HEK293 (cell line): ENCODE measurements around the gene SPATA21.

Experiments
- CTCF ChIA-PET: fragments of 350-600 bp; formaldehyde crosslinking; extraction: SDS; loops from one replicate; lab custom pipeline; 2021; ENCODE audit warnings: antibody characterized with exemption; lab: Yijun Ruan, JAX
- POLR2A ChIA-PET: fragments of 300-600 bp; formaldehyde crosslinking; extraction: SDS; loops from one replicate; lab custom pipeline; 2020; ENCODE audit warnings: antibody characterized with exemption, inconsistent platforms; lab: Yijun Ruan, JAX
- H3K27ac ChIP-seq: fragments of 200-500 bp; sonication (Bioruptor generic); 2 replicates; pipeline ENCODE4 v1.5.1; 2014; ENCODE audit warnings: low read depth, low read length, control low read depth, inconsistent platforms; ENCODE audit errors: extremely low read depth
- H3K36me3 ChIP-seq, 2 experiments: fragments of 200-500 bp in 1 of 2; sonication (Bioruptor generic) in 1 of 2; 1 replicate in 1 of 2; 2 replicates in 1 of 2; pipeline ENCODE4 v1.5.1; 2014 to 2017; ENCODE audit warnings: inconsistent platforms in 2 of 2, low read length in 2 of 2; ENCODE audit not compliant: control insufficient read depth in 2 of 2, insufficient read depth in 1 of 2
- H3K4me1 ChIP-seq: fragments of 200-500 bp; sonication (Bioruptor generic); 2 replicates; pipeline ENCODE4 v1.5.1; 2014; ENCODE audit warnings: mild to moderate bottlenecking, low read length, inconsistent platforms; ENCODE audit not compliant: control insufficient read depth, insufficient read depth
- H3K4me3 ChIP-seq: 2 replicates; pipeline ENCODE4 v1.5.1; 2011; ENCODE audit warnings: low read depth, mild to moderate bottlenecking, control low read depth, low read length, moderate library complexity
- H3K9me3 ChIP-seq: fragments of 200-500 bp; sonication (Bioruptor generic); 2 replicates; pipeline ENCODE4 v1.5.1; 2014; ENCODE audit warnings: low read depth, low read length, inconsistent platforms; ENCODE audit not compliant: control insufficient read depth, insufficient read depth
- KLF16 ChIP-seq: fragments of 450-650 bp; formaldehyde crosslinking; IDR thresholded peaks from 2 replicates; pipeline ENCODE4 v1.5.1; 2017; ENCODE audit warnings: missing biosample characterization, missing genetic modification characterization
- MYNN ChIP-seq: fragments of 450-650 bp; formaldehyde crosslinking; IDR thresholded peaks from 2 replicates; pipeline ENCODE4 v1.5.1; 2016; ENCODE audit warnings: missing biosample characterization, missing genetic modification characterization, borderline replicate concordance
- SP7 ChIP-seq: fragments of 450-650 bp; formaldehyde crosslinking; IDR thresholded peaks from 2 replicates; pipeline ENCODE4 v1.5.1; 2016; ENCODE audit warnings: missing biosample characterization, missing genetic modification characterization
- ZBTB21 ChIP-seq: fragments of 450-650 bp; formaldehyde crosslinking; IDR thresholded peaks from 2 replicates; pipeline ENCODE4 v1.5.1; 2017; ENCODE audit warnings: missing biosample characterization, missing genetic modification characterization
- ZBTB48 ChIP-seq: fragments of 450-650 bp; formaldehyde crosslinking; IDR thresholded peaks from 2 replicates; pipeline ENCODE4 v1.5.1; 2016; ENCODE audit warnings: missing biosample characterization, missing genetic modification characterization
- ZBTB7A ChIP-seq: fragments of 450-650 bp; formaldehyde crosslinking; IDR thresholded peaks from 2 replicates; pipeline ENCODE4 v1.5.1; 2016; ENCODE audit warnings: low read depth, missing biosample characterization, missing genetic modification characterization
- ZFP69B ChIP-seq: fragments of 450-650 bp; formaldehyde crosslinking; IDR thresholded peaks from 2 replicates; pipeline ENCODE4 v1.5.1; 2016; ENCODE audit warnings: missing biosample characterization, missing genetic modification characterization
- ZNF311 ChIP-seq: fragments of 450-650 bp; formaldehyde crosslinking; IDR thresholded peaks from 2 replicates; pipeline ENCODE4 v1.5.1; 2017; ENCODE audit warnings: missing biosample characterization, missing genetic modification characterization, borderline replicate concordance
- ZNF335 ChIP-seq: fragments of 450-650 bp; formaldehyde crosslinking; conservative IDR thresholded peaks from 2 replicates; pipeline ENCODE4 v1.5.1; 2016; ENCODE audit warnings: missing biosample characterization, missing genetic modification characterization
- ZNF341 ChIP-seq: fragments of 450-650 bp; formaldehyde crosslinking; IDR thresholded peaks from 2 replicates; pipeline ENCODE4; 2016; ENCODE audit warnings: low read depth, missing biosample characterization, missing genetic modification characterization
- ZNF555 ChIP-seq: fragments of 450-650 bp; formaldehyde crosslinking; conservative IDR thresholded peaks from 2 replicates; pipeline ENCODE4 v1.5.1; 2017; ENCODE audit warnings: missing biosample characterization, mild to moderate bottlenecking, missing genetic modification characterization, inconsistent platforms
- ZNF629 ChIP-seq: fragments of 450-650 bp; formaldehyde crosslinking; IDR thresholded peaks from 2 replicates; pipeline ENCODE4 v1.5.1; 2017; ENCODE audit warnings: missing biosample characterization, missing genetic modification characterization
- ZNF677 ChIP-seq: fragments of 450-650 bp; IDR thresholded peaks from 2 replicates; pipeline ENCODE4 v1.5.0; 2018; ENCODE audit warnings: missing biosample characterization, mild to moderate bottlenecking, missing genetic modification characterization, moderate library complexity
- ZNF76 ChIP-seq: fragments of 450-650 bp; formaldehyde crosslinking; IDR thresholded peaks from 2 replicates; pipeline ENCODE4; 2016; ENCODE audit warnings: low read depth, missing biosample characterization, missing genetic modification characterization, borderline replicate concordance
- TF ChIP-seq, protein P1 (sequence below): fragments of 450-650 bp; formaldehyde crosslinking; IDR thresholded peaks from 2 replicates; pipeline ENCODE4 v1.5.1; 2016; ENCODE audit warnings: missing biosample characterization, missing genetic modification characterization
- TF ChIP-seq, protein P2 (sequence below): fragments of 450-650 bp; formaldehyde crosslinking; IDR thresholded peaks from 2 replicates; pipeline ENCODE4 v1.5.1; 2016; ENCODE audit warnings: missing biosample characterization, missing genetic modification characterization
- TF ChIP-seq, protein P3 (sequence below): fragments of 450-650 bp; formaldehyde crosslinking; IDR thresholded peaks from 2 replicates; pipeline ENCODE4 v1.5.1; 2016; ENCODE audit warnings: missing biosample characterization, missing genetic modification characterization
- TF ChIP-seq, protein P4 (sequence below): fragments of 450-650 bp; formaldehyde crosslinking; IDR thresholded peaks from 2 replicates; pipeline ENCODE4 v1.5.1; 2017; ENCODE audit warnings: missing biosample characterization, missing genetic modification characterization
- TF ChIP-seq, protein P5 (sequence below): fragments of 450-650 bp; formaldehyde crosslinking; IDR thresholded peaks from 2 replicates; pipeline ENCODE4 v1.5.1; 2016; ENCODE audit warnings: missing biosample characterization, missing genetic modification characterization, low read depth

Gene SPATA21

DNA sequence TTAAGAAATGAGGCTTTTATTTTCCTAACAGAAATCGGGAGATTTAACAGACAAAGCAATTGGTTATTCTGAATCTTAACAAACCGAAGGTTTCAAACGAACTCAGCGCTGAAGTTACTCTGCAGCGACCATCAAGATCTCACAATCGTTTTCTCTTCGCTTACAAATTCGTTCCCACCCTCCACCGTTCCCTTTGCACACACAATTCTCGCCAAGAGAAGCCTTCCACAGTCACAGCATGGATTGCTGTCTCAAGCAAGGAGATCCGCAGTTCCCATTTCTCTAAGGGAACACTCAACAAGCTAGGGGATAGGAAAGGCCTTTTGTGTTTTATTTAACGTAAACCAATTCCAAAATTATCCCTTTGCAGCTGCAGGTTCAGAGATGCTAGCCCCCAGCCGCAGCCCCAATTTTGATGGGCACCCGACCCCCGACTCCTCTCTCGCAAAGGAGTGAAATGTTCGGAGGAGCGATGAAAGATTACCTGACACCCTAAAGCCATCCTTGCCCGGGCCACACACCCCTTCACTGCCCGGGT, 85.7 kb downstream of the SPATA21 start:
- POLR2A ChIA-PET: interaction anchor here (0.6 to 2.7 kb wide), 6 partner anchors 11 to 210 kb away, joined by 3 to 9 read pairs (median 6); partner anchors contain the start of gene SZRD1
- TF ChIP-seq ZBTB48 (tag by site-specific recombination): no peak; the same call in 1 of the 2 replicates
- no peak for TF ChIP-seq ZFP69B
- TF ChIP-seq ZNF555: no peak
- TF ChIP-seq ZNF677 (tag by site-specific recombination): no peak
- no peak for TF ChIP-seq ZNF76 (tag by site-specific recombination)
- TF ChIP-seq ZNF311 (tag by site-specific recombination): no peak
- TF ChIP-seq MYNN (tag by site-specific recombination): 0 out of 2 replicates have a peak, but pooled peaks have one; percentile 68
- TF ChIP-seq ZNF341 (tag by site-specific recombination): no peak
- TF ChIP-seq SP7 (tag by site-specific recombination): 0 out of 2 replicates have a peak, but pooled peaks have one; percentile 9
- TF ChIP-seq, protein P1, sequence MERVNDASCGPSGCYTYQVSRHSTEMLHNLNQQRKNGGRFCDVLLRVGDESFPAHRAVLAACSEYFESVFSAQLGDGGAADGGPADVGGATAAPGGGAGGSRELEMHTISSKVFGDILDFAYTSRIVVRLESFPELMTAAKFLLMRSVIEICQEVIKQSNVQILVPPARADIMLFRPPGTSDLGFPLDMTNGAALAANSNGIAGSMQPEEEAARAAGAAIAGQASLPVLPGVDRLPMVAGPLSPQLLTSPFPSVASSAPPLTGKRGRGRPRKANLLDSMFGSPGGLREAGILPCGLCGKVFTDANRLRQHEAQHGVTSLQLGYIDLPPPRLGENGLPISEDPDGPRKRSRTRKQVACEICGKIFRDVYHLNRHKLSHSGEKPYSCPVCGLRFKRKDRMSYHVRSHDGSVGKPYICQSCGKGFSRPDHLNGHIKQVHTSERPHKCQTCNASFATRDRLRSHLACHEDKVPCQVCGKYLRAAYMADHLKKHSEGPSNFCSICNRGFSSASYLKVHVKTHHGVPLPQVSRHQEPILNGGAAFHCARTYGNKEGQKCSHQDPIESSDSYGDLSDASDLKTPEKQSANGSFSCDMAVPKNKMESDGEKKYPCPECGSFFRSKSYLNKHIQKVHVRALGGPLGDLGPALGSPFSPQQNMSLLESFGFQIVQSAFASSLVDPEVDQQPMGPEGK (tag by site-specific recombination): 0 out of 2 replicates have a peak, but pooled peaks have one; percentile 63
- Histone ChIP-seq H3K9me3 (no peaks in the 10 kb centered on the region), H3K27ac (peak overlapping the region; percentile 75), H3K4me1 (peaks cover 16% of the 10 kb centered on the region), H3K36me3 (no peaks in the 10 kb centered on the region), H3K4me3 (peak overlapping the region; percentile 95)
- CTCF ChIA-PET: interaction anchor here (0.6 to 4.4 kb wide), 6 partner anchors 12 to 107 kb away, joined by 3 to 36 read pairs (median 4); no protein-coding TSS in a partner anchor

DNA sequence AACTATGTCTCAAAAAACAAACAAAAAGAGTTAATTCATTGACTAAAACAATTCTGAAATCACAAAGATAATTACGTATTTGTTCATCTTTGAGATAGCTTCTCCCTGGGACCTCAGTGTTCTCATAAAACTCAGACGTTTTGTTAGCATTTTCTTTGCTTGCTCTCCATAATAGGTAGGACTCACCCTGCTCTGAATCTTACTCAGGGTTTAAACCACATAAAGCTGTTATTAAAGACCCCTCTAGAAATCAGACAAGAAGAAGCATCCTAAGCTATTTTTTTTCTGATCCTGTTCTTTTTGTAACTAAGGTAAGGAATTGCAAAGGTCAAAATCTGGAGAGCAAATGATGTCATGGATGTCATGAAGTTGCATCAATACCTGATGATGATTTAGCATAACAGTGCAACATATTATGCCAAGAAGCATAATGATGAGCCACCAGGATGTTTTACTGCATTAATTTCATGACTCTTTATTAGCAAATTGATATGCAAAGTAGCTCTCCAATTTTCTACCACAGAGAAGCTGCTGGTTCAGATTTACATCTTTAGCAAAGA, 87.3 kb downstream of the SPATA21 start:
- H3K4me3 ChIP-seq: no peak overlapping the region; the same call in 1 of the 2 replicates
- ChIA-PET CTCF (interaction anchor here (0.6 to 2.2 kb wide), 4 partner anchors 13 to 554 kb away, joined by 3 to 7 read pairs (median 4); no protein-coding TSS in a partner anchor), POLR2A (interaction anchor here (0.6 kb wide), 1 partner anchor 62 kb away, joined by 4 read pairs; no protein-coding TSS in a partner anchor)
- H3K9me3 ChIP-seq: no peaks in the 10 kb centered on the region
- TF ChIP-seq KLF16 (tag by site-specific recombination) (no peak), ZNF629 (tag by site-specific recombination) (peak; percentile 80), ZNF335 (tag by site-specific recombination) (0 out of 2 replicates have a peak, but pooled peaks have one; percentile 9), ZBTB7A (tag by site-specific recombination) (no peak), ZBTB21 (tag by site-specific recombination) (0 out of 2 replicates have a peak, but pooled peaks have one; percentile 32)
- TF ChIP-seq, protein P2, sequence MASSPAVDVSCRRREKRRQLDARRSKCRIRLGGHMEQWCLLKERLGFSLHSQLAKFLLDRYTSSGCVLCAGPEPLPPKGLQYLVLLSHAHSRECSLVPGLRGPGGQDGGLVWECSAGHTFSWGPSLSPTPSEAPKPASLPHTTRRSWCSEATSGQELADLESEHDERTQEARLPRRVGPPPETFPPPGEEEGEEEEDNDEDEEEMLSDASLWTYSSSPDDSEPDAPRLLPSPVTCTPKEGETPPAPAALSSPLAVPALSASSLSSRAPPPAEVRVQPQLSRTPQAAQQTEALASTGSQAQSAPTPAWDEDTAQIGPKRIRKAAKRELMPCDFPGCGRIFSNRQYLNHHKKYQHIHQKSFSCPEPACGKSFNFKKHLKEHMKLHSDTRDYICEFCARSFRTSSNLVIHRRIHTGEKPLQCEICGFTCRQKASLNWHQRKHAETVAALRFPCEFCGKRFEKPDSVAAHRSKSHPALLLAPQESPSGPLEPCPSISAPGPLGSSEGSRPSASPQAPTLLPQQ (tag by site-specific recombination): 0 out of 2 replicates have a peak, but pooled peaks have one; percentile 18
- TF ChIP-seq, protein P3, sequence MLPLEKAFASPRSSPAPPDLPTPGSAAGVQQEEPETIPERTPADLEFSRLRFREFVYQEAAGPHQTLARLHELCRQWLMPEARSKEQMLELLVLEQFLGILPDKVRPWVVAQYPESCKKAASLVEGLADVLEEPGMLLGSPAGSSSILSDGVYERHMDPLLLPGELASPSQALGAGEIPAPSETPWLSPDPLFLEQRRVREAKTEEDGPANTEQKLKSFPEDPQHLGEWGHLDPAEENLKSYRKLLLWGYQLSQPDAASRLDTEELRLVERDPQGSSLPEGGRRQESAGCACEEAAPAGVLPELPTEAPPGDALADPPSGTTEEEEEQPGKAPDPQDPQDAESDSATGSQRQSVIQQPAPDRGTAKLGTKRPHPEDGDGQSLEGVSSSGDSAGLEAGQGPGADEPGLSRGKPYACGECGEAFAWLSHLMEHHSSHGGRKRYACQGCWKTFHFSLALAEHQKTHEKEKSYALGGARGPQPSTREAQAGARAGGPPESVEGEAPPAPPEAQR (tag by site-specific recombination): no peak
- TF ChIP-seq, protein P4, sequence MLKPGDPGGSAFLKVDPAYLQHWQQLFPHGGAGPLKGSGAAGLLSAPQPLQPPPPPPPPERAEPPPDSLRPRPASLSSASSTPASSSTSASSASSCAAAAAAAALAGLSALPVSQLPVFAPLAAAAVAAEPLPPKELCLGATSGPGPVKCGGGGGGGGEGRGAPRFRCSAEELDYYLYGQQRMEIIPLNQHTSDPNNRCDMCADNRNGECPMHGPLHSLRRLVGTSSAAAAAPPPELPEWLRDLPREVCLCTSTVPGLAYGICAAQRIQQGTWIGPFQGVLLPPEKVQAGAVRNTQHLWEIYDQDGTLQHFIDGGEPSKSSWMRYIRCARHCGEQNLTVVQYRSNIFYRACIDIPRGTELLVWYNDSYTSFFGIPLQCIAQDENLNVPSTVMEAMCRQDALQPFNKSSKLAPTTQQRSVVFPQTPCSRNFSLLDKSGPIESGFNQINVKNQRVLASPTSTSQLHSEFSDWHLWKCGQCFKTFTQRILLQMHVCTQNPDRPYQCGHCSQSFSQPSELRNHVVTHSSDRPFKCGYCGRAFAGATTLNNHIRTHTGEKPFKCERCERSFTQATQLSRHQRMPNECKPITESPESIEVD (tag by site-specific recombination): 0 out of 2 replicates have a peak, but pooled peaks have one; percentile 38
- TF ChIP-seq, protein P5, sequence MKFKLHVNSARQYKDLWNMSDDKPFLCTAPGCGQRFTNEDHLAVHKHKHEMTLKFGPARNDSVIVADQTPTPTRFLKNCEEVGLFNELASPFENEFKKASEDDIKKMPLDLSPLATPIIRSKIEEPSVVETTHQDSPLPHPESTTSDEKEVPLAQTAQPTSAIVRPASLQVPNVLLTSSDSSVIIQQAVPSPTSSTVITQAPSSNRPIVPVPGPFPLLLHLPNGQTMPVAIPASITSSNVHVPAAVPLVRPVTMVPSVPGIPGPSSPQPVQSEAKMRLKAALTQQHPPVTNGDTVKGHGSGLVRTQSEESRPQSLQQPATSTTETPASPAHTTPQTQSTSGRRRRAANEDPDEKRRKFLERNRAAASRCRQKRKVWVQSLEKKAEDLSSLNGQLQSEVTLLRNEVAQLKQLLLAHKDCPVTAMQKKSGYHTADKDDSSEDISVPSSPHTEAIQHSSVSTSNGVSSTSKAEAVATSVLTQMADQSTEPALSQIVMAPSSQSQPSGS (tag by site-specific recombination): peak; percentile 92
- no peak overlapping the region for H3K27ac ChIP-seq
- H3K36me3 ChIP-seq: no peaks in the 10 kb centered on the region
- peaks cover 16% of the 10 kb centered on the region for H3K4me1 ChIP-seq
